RKO (cell line): ENCODE results near the gene ARHGEF16.

Source experiments
- DNase-seq: peaks from one replicate; pipeline ENCODE4 v3.0.0-alpha.2; 2016; ENCODE audit warnings: low spot score

The ARHGEF16 gene

GRCh38 chr1:3482378-3482849 is 27.9 kb downstream of the ARHGEF16 start:
- peak; percentile 59 for DNase-seq

DNA sequence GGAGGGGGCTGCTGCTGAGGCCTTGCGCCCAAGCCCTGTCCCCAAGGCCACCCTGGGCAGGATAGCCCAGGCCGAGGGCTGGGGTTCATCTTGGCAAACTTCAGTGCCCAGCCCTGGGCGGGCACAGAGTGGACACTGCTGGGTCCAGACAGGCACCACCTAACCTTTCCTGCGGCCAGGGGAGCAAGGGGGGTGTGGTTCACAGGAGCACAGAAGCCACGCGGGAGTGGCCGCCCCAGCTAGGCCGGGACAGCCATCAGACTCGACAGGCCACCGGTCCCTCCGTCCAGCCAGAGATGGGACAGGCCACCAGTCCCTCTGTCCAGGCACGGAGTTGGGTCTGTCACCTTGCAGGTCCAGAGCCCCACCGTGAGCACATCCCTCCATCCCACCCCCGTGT is 28.9 kb downstream of the ARHGEF16 start:
- DNase-seq, result no peak

DNA sequence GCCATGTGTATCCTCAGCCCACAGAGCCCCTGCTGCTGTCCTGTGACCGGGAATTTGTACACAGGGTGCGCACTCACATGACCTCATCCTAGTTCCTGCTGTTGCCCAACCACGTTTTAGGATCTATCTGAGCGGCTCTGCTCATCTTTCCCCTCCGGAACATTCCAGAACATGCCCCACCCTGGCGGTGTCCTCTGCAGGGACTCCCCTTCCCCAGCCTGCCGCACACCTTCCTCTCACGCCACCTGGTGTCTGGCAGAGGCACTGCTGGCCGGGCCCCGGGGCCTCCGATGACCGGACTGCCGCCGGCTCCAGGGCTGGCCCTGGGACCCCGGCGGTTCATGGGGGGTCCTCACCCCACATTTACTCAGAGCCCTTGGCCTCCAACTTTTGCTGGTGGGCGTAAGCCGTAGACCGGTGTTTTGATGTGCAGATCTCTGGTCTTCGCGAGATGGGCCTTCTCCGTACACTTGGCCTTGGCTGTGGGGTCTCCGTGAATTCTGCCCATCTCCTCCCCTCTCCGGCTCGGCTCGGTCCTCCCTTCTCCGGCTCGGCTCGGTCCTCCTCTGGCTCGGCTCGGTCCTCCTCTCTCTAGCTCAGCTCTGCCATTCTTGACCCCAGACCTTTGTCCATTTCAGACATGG is 29.5 kb downstream of the ARHGEF16 start:
- DNase-seq, result peak; percentile 21

GRCh38 chr1:3485016-3485415 is 30.6 kb downstream of the ARHGEF16 start:
- no peak for DNase-seq

DNA sequence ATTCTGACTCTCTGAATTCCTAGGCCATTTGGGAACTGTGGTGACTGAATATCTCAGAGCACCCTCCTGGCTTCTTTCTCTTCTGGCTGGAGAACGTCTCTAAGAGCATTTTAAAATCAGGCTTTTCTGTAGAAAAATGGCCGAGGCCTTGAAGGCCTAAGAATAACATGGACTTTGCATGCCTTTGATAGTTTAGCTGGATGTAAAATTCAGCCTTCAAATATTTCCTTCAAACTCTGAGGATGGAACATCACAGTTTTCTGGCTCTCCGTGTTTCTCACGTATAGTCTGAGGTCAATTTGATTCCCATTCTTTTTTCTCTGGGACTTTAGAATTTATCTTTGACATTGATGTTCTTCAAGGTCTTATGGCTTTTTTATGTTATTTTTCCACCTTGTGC is 34.0 kb downstream of the ARHGEF16 start:
- DNase-seq, result no peak

- no peak for DNase-seq
Measured at GRCh38 chr1:3490046-3490745, 35.7 kb downstream of the ARHGEF16 start.

- DNase-seq, result peak; percentile 51
Measured at GRCh38 chr1:3491291-3492246, 37.1 kb downstream of the ARHGEF16 start.

DNA sequence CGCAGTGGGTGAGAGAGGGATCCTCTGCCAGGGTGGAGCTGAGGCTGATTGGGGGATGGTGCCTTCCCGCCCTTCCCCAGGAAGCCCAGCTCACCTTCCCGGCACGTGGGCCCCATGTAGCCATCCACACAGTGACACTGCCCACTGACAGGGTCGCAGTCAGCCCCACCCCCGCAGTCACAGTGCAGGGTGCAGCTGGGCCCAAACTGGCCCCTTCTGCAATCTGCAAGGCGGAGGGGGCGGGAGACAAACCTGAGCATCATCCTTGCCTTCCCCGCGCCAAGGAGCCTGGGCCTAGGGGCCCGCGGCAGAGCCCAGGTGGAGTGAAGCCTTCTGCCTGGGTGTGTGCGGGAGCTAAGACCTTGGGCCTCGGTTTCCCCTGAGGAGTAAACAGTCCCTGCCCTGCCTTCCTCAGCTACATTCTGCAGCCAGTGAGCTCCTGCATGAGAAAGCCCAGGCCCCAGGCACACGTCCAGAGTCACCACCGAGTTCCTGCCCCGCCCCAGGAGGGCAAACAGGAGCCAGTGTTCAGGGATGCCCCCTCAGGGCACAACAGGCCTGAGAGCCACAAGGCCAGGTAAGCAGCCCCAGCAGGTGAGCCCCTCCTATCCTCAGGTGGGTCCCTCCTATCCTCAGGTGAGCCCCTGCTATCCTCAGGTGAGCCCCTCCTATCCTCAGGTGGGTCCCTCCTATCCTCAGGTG is 38.2 kb downstream of the ARHGEF16 start:
- no peak for DNase-seq

- no peak for DNase-seq
Measured at GRCh38 chr1:3494321-3495308, 40.1 kb downstream of the ARHGEF16 start.

DNA sequence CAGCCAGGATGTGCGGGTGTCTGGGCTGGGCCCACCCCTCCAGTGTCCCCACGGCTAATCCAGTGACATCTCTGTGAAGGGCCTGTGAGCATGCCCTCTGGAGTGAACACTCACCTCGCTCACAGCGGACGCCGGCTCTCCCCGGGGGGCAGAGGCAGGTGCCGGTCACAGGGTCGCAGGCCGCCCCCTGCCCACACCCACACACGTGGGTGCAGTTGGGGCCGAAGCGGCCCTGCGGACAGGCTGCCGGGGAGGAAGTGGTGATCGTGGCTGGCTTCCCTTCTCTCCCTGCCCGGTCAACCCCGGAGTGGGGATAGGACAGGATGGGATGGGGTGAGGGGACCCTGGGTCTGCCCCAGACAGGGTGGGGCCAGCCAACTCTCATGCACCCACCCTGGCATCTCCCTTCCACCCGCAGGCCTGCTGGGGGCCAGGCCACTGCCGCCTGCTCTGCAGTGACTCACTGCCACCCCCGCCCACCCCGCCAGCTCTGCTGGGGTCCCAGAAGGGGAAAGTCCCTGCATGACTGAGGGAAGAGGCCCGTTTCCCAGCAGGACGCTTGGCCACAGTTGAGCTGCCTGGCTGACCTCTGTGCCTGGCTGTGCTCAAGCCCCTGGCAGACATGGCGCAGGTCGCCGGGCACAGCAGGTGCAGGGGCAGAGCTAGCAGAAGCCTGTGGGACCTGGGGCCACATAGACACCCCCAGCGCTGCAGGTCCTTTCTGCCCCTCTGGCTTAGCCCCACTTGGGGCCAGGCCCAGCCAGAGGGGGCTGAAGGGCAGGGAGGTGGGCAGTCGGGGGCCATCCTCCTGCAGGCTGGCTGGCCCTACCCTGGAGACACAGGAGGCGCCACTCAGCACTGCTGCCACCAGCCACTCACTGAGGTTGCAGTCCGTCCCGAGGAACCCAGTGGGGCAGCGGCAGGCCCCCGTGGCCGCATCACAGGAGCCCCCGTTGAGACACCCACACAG is 41.6 kb downstream of the ARHGEF16 start:
- no peak for DNase-seq

- DNase-seq, result no peak
Measured at GRCh38 chr1:3496916-3497315, 42.5 kb downstream of the ARHGEF16 start.

DNA sequence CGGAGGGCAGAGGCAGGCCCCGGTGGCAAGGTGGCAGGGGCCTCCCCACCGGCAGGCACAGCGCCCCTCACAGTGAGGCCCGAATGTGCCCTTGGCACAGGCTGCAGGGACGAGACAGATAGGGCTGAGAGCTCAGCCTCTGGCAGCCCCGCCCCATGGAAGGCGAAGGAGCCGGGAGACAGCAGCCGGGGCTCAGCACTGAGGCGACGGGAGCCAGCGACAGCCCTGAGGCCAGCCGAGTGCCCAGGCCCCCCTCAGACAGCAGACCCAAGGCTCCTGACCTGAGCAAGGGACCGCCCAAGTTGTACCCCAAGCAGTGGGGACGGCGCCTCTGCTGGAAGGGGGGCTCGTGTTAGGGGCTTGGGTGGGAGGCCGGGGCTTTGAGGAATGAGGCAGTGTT is 43.1 kb downstream of the ARHGEF16 start:
- DNase-seq, result no peak

- no peak for DNase-seq
Measured at GRCh38 chr1:3498246-3498930, 43.9 kb downstream of the ARHGEF16 start.

- no peak for DNase-seq
Measured at GRCh38 chr1:3498986-3499385, 44.5 kb downstream of the ARHGEF16 start.

DNA sequence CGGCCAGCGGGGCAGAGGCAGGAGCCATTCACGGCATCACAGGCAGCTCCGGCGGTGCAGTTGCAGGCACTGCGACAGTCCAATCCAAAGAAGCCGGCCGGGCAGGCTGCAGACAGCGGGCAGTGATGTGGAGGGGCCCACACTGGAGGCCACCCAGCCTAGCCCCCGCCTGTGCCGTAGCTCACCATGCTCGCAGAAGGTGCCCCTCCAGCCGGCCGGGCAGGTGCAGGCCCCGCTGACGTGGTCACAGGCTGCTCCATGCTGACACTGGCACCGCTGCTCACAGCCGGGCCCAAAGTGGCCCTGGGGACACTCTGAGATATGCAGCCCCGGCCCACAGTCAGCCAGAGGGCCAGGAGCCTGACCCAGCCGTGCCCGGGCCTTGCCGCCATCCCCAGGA is 45.1 kb downstream of the ARHGEF16 start:
- no peak for DNase-seq

- no peak for DNase-seq
Measured at GRCh38 chr1:3500265-3500835, 45.9 kb downstream of the ARHGEF16 start.

- DNase-seq, result no peak
Measured at GRCh38 chr1:3501437-3501836, 47.0 kb downstream of the ARHGEF16 start.

GRCh38 chr1:3501856-3502640 is 47.6 kb downstream of the ARHGEF16 start:
- peak; percentile 27 for DNase-seq
